Uterus (tissue), 4 donors: ENCODE data around the gene MOB3B. TPM values are rescaled to one million over a fixed set of nuclear protein-coding genes. Genes with fewer than 3 reads are reported as not detected.
A peak's percentile ranks its signal among the peaks of the same experiment; 100 is the strongest.

Source experiments
- DNase-seq, 2 donors: peaks; one replicate each; pipeline ENCODE4 v3.0.0-alpha.2; 2019 to 2020
- H3K27ac ChIP-seq, 2 donors: fragments of 200-600 bp; sonication (generic); 1 replicate in 1 of 2; 2 replicates in 1 of 2; pipeline ENCODE4 v1.5.1; 2016 to 2018
- H3K27me3 ChIP-seq, 2 donors: fragments of 200-600 bp; sonication (generic); one replicate each; pipeline ENCODE4 v1.5.1; 2018 to 2019; ENCODE audit warnings: control low read depth in 1 of 2
- H3K36me3 ChIP-seq, 2 donors: fragments of 200-600 bp; sonication (generic); one replicate each; pipeline ENCODE4 v1.5.1; 2019; ENCODE audit warnings: control low read depth in 1 of 2
- H3K4me1 ChIP-seq, 2 donors: fragments of 200-600 bp; sonication (generic); one replicate each; pipeline ENCODE4 v1.5.1; 2018 to 2019; ENCODE audit warnings: control low read depth in 1 of 2
- H3K4me3 ChIP-seq, 2 donors: fragments of 200-600 bp; sonication (generic); 1 replicate in 1 of 2; 2 replicates in 1 of 2; pipeline ENCODE4 v1.5.1; 2018 to 2019; ENCODE audit warnings: mild to moderate bottlenecking in 1 of 2
- H3K9me3 ChIP-seq, 2 donors: fragments of 200-600 bp; sonication (generic); one replicate each; pipeline ENCODE4 v1.5.1; 2019; ENCODE audit warnings: control low read depth in 1 of 2
- POLR2A ChIP-seq, 2 donors: fragments of 450-650 bp; IDR thresholded peaks; one replicate each; pipeline ENCODE4 v1.6.1; 2016; ENCODE audit warnings: antibody characterized with exemption in 2 of 2, mild to moderate bottlenecking in 1 of 2, moderate library complexity in 1 of 2
- intact Hi-C: fragments of 100-400 bp; cut with DNase I; formaldehyde crosslinking; loops from one replicate; pipeline ENCODE4 v1.15.1; 2023; ENCODE audit warnings: low total_unique reads
- total RNA-seq, 4 donors: library from RNA; depleted of rRNA in 3 of 4; stranded (reverse); fragments of >200 nt in 3 of 4; gene quantifications; one replicate each; pipeline versions ENCODE4 v1.1.0 to v1.2.4, GENCODE V29; 2014 to 2023
- TF ChIP-seq, protein P1 (sequence below), 4 experiments: fragments of 200-600 bp in 2 of 4; fragments of 450-650 bp in 2 of 4; sonication (generic) in 2 of 4; IDR thresholded peaks; one replicate each; pipeline ENCODE4 v1.5.1; 2016 to 2019; ENCODE audit warnings: antibody characterized with exemption in 4 of 4, mild to moderate bottlenecking in 2 of 4, moderate library complexity in 1 of 4
- donor health status: DM: yes; HTN: yes; CAD: no.

MOB3B gene
- total RNA-seq, 4 donors from 2014 or later = 2.0 to 34.4 (median 12.6) TPM

DNA sequence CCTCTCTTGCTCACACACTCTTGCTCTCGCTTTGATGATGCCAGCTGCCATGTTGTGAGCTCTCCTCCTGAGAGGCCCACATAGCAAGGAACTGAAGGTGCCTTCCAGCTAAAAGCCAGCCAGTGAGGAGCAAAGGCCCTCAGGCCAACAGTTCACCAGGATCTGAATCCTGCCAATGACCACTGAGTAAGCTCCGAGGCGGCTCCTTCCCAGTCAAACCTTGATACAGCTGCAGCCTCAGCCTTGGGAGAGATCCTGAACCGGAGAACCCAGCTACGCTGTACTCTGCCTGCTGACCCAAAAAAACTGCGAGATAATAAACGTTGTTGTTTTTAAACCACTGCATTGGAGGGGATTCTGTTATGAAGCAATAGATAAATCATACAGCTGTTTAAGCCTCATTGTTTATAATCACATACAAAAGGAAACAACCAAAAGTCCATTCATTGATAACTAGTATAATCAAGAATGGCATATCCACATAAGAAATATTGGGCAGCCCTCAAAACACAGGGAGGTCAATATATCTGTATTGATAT is 54.5 kb downstream of the MOB3B start:
- Histone ChIP-seq H3K27ac (peak overlapping the region; percentile 20 to 79), H3K27me3 (no peaks in the 10 kb centered on the region), H3K36me3 (no peaks in the 10 kb centered on the region), H3K4me1 (no peaks in the 10 kb centered on the region), H3K9me3 (peaks cover 0 to 4% of the 10 kb centered on the region in 2 donors), H3K4me3 (no peak overlapping the region)
- intact Hi-C loops = no loop called here
- TF ChIP-seq, protein P1, sequence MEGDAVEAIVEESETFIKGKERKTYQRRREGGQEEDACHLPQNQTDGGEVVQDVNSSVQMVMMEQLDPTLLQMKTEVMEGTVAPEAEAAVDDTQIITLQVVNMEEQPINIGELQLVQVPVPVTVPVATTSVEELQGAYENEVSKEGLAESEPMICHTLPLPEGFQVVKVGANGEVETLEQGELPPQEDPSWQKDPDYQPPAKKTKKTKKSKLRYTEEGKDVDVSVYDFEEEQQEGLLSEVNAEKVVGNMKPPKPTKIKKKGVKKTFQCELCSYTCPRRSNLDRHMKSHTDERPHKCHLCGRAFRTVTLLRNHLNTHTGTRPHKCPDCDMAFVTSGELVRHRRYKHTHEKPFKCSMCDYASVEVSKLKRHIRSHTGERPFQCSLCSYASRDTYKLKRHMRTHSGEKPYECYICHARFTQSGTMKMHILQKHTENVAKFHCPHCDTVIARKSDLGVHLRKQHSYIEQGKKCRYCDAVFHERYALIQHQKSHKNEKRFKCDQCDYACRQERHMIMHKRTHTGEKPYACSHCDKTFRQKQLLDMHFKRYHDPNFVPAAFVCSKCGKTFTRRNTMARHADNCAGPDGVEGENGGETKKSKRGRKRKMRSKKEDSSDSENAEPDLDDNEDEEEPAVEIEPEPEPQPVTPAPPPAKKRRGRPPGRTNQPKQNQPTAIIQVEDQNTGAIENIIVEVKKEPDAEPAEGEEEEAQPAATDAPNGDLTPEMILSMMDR (IDR thresholded peaks at IDR 0.05) = no peak
- TF ChIP-seq POLR2A (IDR thresholded peaks at IDR 0.05) = no peak
- peak in 1 of 2 donors; percentile 26 for DNase-seq

DNA sequence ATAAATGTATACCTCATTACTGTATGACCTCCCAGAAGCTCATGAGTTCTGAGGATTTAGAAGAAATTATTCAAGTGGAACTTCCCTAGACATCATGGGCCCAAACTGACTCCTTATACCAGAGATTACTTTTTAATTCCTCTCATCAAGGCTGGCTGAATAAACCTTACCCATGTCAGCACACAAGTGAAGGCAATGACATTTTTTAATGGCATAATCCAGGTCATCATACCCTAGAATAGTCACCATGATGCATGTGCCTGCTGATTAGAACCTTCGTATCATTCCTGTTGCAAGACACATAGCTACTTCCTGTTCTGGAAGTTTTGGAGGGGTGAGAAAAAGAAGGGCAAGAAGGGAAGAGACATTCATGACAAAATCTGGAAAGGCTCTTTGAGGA is 55.3 kb downstream of the MOB3B start:
- H3K9me3 ChIP-seq = peaks cover 0 to 4% of the 10 kb centered on the region in 2 donors
- H3K4me3 ChIP-seq = no peak overlapping the region
- intact Hi-C loops = no loop called here
- no peaks in the 10 kb centered on the region for H3K27me3 ChIP-seq
- no peak for DNase-seq
- no peaks in the 10 kb centered on the region for H3K4me1 ChIP-seq
- H3K36me3 ChIP-seq = no peaks in the 10 kb centered on the region
- H3K27ac ChIP-seq = peak overlapping the region; percentile 20 to 79
- no peak for TF ChIP-seq POLR2A (IDR thresholded peaks at IDR 0.05)
- TF ChIP-seq, protein P1 (IDR thresholded peaks at IDR 0.05) = no peak

DNA sequence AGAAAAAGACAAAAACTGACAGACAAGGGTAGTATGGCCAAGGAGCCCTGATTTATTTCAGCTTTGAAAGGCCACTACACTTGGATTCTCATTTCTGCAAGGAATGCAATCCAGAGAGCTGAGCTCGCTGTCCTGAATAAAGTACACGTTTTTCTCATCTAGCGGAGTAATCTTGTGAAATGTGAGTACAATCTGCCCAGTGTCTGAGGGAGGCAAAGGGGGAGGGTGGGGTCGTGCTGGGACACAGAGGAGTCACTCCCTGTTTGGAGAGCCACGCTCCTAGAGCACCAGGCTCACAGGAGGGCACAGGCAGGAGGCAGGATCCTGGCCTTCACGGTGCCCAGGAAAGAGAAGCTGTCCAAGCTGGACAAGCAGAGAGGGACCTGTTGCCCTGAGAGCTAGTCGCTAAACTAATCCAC is 56.5 kb downstream of the MOB3B start:
- DNase-seq = peak; percentile 69 to 74
- Histone ChIP-seq H3K9me3 (no peaks in the 10 kb centered on the region), H3K27ac (peak overlapping the region; percentile 66 to 79), H3K4me1 (peaks cover 0 to 5% of the 10 kb centered on the region in 2 donors), H3K4me3 (no peak overlapping the region), H3K27me3 (no peaks in the 10 kb centered on the region), H3K36me3 (no peaks in the 10 kb centered on the region)
- intact Hi-C loops = no loop called here
- TF ChIP-seq, protein P1 (IDR thresholded peaks at IDR 0.05) = no peak
- no peak for TF ChIP-seq POLR2A (IDR thresholded peaks at IDR 0.05)

DNA sequence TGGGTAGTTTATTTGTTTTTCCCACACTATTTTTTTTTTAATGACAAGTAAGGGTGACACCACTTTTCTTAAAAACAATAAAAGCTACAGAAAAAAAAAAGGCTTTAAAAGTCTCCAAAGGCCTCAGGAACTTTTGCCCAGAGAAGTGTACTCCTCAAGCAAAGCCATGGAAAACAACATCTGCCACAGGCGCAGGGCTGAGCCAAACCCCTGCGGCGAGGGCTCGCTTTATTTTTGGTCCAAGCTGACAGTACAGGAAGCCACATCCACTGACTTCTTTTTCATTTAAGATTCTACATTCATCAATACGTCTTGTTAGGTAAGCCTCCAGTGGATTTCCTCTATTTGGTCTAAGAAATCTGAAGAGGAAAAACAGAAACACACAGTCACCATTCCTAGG is 57.4 kb downstream of the MOB3B start:
- H3K4me1 ChIP-seq = peaks cover 0 to 5% of the 10 kb centered on the region in 2 donors
- peak overlapping the region; percentile 66 to 79 for H3K27ac ChIP-seq

DNA sequence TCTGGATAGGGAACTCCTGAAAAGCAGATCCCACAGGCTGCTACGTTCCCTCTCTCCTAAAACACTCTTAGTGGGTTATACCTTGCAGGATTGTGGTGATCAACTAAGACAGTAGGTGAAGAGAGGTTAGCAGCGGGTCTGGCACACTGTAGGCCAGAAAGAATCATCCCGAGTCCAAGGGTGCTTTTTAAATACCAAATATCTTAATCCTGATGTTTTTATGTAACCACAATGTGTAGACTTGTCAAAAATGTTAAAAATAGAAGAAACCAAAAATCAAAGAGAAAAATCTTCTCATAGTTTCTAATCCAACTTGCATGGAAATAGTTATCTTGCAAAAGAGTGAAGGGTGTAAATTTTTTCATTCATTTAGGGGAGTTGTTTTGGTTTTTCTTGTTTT is 57.8 kb downstream of the MOB3B start:
- TF ChIP-seq, protein P1 (IDR thresholded peaks at IDR 0.05) = no peak
- TF ChIP-seq POLR2A (IDR thresholded peaks at IDR 0.05) = no peak
- DNase-seq = no peak
- H3K27ac ChIP-seq = peak overlapping the region; percentile 66 to 79
- no peaks in the 10 kb centered on the region for H3K9me3 ChIP-seq
- H3K36me3 ChIP-seq = no peaks in the 10 kb centered on the region
- intact Hi-C loops = no loop called here
- no peaks in the 10 kb centered on the region for H3K27me3 ChIP-seq
- H3K4me3 ChIP-seq = no peak overlapping the region
- H3K4me1 ChIP-seq = peaks cover 0 to 5% of the 10 kb centered on the region in 2 donors

More for the DNA sequence above, 57.4 kb downstream of the MOB3B start:
- no peak overlapping the region for H3K4me3 ChIP-seq
- H3K9me3 ChIP-seq = no peaks in the 10 kb centered on the region
- H3K27me3 ChIP-seq = no peaks in the 10 kb centered on the region
- H3K36me3 ChIP-seq = no peaks in the 10 kb centered on the region
- peak in 1 of 2 donors; percentile 29 for DNase-seq
- TF ChIP-seq POLR2A (IDR thresholded peaks at IDR 0.05) = no peak
- TF ChIP-seq, protein P1 (IDR thresholded peaks at IDR 0.05) = no peak
- intact Hi-C loops = no loop called here
